Skin of body (tissue), 2 donors: ENCODE data around the gene SPINK9. TPM values are rescaled to one million over a fixed set of nuclear protein-coding genes. Genes with fewer than 3 reads are reported as not detected.
"Not testable (repeated sequence)": the region's sequence is repeated elsewhere in the genome, so short reads cannot be mapped to it uniquely, and the experiment has no call there.

Source experiments
- DNase-seq: peaks from one replicate; lab custom pipeline; 2025; lab: John Stamatoyannopoulos, UW
- total RNA-seq: library from RNA; depleted of rRNA; stranded (reverse); fragments of >200 nt; gene quantifications from one replicate; pipeline ENCODE4 v1.2.3, GENCODE V29; 2014

Gene SPINK9, protein sequence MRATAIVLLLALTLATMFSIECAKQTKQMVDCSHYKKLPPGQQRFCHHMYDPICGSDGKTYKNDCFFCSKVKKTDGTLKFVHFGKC
- total RNA-seq, result not detected

DNA sequence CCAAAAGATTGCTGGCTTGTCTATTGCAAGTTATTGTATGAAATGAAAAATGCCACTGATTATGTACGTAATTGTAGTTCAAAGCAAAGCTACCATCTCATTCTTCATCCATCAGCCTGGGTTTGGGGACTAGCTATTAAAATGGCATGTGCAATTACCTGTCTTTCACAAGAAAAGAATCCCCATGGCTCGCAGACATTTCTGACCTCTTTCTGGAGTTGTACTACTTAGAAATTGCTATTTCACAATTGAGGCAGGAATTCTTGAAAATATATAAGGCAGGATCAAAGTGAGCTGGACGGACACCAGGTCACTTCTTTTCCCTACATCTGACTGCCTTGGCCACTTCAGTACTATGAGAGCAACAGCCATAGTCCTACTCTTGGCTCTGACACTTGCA lies at the start of gene SPINK9:
Gene SPINK9 (plus strand): TSS at position 301 of the 400 bp plus-strand sequence. CDS start 55 bp downstream, at position 356.
- no peak for DNase-seq

- no peak for DNase-seq
These were observed 44.8 kb upstream of the SPINK9 start for GRCh38 chr5:148290271-148291195.

GRCh38 chr5:148297731-148298130 lies 37.6 kb upstream of the SPINK9 start:
- no peak for DNase-seq

- no peak for DNase-seq
These were observed 28.9 kb upstream of the SPINK9 start for GRCh38 chr5:148306446-148306845.

DNA sequence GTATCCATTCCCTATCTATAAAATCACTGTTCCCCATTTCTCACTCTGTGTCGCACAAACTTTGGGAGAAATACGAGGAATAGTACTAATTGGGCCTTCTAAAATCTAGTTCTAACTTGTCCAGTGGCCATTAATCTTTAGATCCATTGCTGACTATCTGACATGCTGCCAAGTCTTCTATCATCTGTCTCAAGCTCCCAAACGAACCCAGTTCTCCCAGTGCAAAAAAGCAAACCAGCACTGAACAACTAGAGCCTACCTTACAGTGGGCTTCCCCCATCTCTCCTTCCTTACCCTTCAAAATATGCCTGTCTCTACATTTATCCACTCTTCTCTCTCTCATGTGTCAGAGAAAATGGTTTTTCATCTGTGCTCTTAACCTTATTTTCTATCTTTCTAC lies 26.3 kb upstream of the SPINK9 start:
- DNase-seq, result no peak

GRCh38 chr5:148309746-148310145 lies 25.6 kb upstream of the SPINK9 start:
- DNase-seq, result no peak

DNA sequence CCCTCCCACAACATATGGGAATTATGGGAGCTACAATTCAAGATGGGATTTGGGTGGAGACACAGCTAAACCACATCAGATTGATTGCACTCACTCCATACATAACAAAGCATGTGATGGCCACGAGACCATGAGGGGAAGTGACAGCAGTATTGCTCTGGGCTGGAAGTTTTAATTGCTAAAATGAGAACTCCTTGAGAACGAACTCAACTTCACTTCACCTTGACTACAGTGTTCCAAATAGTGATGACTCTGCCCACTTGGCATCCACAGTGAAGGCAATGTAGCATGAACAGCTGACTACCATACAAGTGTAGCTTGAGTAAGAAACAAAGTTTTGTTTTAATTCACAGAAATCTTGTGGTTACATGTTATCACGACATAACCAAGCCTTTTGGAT lies 23.9 kb upstream of the SPINK9 start:
- DNase-seq, result no peak

- DNase-seq, result no peak
These were observed 23.2 kb upstream of the SPINK9 start, which contains the start of gene SPINK7 for GRCh38 chr5:148312153-148312552. Gene SPINK7, plus strand, starts transcription at chr5:148312423. Its CDS starts 61 bp downstream, at chr5:148312484.

GRCh38 chr5:148314187-148314586 lies 21.2 kb upstream of the SPINK9 start:
- no peak for DNase-seq

- no peak for DNase-seq
These were observed 20.6 kb upstream of the SPINK9 start for GRCh38 chr5:148314731-148315130.

DNA sequence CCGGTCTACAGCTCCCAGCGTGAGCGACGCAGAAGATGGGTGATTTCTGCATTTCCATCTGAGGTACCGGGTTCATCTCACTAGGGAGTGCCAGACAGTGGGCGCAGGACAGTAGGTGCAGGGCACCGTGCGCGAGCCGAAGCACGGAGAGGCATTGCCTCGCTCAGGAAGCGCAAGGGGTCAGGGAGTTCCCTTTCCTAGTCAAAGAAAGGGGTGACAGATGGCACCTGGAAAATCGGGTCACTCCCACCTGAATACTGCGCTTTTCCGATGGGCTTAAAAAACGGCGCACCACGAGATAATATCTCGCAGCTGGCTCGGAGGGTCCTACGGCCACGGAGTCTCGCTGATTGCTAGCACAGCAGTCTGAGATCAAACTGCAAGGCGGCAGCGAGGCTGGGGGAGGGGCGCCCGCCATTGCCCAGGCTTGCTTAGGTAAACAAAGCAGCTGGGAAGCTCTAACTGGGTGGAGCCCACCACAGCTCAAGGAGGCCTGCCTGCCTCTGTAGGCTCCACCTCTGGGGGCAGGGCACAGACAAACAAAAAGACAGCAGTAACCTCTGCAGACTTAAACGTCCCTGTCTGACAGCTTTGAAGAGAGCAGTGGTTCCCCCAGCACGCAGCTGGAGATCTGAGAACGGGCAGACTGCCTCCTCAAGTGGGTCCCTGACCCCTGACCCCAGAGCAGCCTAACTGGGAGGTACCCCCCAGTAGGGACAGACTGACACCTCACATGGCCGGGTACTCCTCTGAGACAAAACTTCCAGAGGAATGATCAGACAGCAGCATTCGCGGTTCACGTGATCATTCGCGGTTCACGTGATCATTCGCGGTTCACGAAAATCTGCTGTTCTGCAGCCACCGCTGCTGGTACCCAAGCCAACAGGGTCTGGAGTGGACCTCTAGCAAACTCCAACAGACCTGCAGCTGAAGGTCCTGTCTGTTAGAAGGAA lies 15.1 kb upstream of the SPINK9 start:
- not testable (repeated sequence) for DNase-seq

- DNase-seq, result no peak
These were observed 2.0 kb upstream of the SPINK9 start for GRCh38 chr5:148333262-148333849.

DNA sequence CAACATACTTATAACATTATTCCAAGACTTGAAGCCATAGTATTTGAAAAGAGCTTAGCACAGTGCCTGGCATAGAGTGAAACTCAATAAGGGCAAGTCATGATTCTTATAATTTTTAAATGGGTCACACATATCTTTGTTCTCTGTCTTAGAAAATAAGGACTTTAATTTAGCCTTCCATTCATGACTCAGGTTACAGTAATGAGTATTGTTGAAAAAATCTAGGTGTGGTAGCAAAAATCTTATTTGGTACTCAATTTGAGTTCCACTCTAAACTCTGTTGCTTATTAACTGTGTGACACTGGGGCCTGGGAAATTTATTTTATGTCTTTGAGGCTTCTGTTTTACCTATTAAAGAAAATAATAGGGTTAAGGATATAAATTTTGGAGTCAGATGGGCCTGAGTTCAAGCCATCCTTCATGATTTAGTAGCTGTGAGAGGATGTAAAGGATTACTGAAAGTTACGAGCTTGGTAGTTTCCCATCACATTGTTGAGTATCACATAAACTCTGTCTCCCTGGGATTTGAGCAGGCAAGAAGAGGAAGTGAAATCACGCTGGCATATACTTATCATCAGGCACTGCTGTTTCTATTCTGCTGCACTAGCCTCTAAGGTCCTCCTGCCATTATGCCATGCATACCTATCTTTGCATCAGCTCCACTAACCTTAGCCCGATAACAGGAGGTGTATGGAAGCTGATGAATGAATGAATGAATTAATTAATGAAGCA lies 1.5 kb downstream of the SPINK9 start:
- no peak for DNase-seq

DNA sequence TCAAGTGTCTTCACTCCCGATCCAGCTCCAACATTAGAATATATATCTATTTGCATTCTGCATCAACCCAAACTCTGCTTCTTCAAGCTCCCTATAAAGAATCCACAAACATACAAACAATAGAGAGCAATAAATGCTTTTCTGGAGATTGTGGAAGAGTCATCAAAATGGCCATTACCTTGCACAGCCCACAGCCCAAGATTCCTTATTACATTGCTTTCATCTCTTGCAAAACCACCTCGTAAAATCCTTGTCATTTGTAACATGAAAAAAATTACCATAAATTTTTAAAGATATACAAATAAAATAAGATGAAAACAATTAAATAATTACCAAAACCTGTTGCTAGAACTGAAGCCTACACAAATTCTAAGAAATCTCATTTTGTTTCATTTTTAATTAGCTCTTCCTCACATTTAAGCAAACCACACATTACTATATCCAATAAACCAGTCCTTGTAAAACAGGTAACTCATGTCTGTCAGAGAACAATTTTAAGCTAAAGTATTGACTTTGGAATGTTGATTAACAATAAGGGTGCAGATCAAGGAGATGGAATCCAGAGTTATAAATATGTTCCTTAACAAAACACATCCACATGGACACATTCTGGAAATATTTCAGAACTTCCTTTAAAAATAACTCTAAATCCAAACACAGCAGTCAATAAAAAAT lies 7.1 kb downstream of the SPINK9 start:
- DNase-seq, result peak; percentile 1

- no peak for DNase-seq
These were observed 7.7 kb downstream of the SPINK9 start for GRCh38 chr5:148343046-148343407.

GRCh38 chr5:148343603-148344487 lies 8.5 kb downstream of the SPINK9 start:
- DNase-seq, result no peak

- no peak for DNase-seq
These were observed 12.3 kb downstream of the SPINK9 start for GRCh38 chr5:148347706-148348105.

DNA sequence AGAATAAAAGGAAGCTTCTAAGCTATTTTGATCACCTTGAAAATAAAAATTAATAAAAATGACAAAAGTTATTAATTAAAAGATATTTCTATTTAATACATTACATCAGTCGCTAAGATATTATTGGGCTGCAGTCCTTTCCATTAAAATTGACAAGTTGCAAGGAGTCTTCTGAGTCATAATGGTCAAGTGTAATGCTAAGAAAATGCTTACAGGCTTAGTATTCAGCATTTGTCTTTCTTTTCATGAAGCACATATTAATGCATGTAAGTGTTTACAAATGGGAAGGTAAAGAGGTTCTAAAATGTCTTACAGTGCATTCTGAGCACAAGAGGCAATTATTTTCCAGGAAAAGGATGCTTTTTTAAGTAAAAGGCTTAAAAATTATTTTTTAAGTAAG lies 17.3 kb downstream of the SPINK9 start:
- DNase-seq, result no peak

- no peak for DNase-seq
These were observed 18.3 kb downstream of the SPINK9 start for GRCh38 chr5:148353634-148354033.
